BE2C (cell line): ENCODE measurements around the gene CREG2.

Experiments
- DNase-seq: peaks from one replicate; pipeline ENCODE4 v3.0.0-alpha.2; 2020
- H3K27me3 ChIP-seq: fragments of 250-450 bp; sonication (Bioruptor Pico); 2 replicates; pipeline ENCODE4 v1.5.1; 2020; ENCODE audit warnings: mild to moderate bottlenecking
- H3K36me3 ChIP-seq: fragments of 250-450 bp; sonication (Bioruptor Pico); 2 replicates; pipeline ENCODE4 v1.5.1; 2020; ENCODE audit warnings: mild to moderate bottlenecking
- H3K4me1 ChIP-seq: fragments of 250-450 bp; sonication (Bioruptor Pico); 2 replicates; pipeline ENCODE4 v1.5.1; 2020
- H3K4me3 ChIP-seq: 2 replicates; pipeline ENCODE4 v1.5.1; 2011; ENCODE audit warnings: low read depth, low read length
- H3K9me3 ChIP-seq: fragments of 250-450 bp; sonication (Bioruptor Pico); 2 replicates; pipeline ENCODE4 v1.5.1; 2020
- TF ChIP-seq, protein P1 (sequence below): IDR thresholded peaks from 2 replicates; pipeline ENCODE4 v1.5.1; 2012; ENCODE audit warnings: mild to moderate bottlenecking, low read depth, low read length

The CREG2 gene

DNA sequence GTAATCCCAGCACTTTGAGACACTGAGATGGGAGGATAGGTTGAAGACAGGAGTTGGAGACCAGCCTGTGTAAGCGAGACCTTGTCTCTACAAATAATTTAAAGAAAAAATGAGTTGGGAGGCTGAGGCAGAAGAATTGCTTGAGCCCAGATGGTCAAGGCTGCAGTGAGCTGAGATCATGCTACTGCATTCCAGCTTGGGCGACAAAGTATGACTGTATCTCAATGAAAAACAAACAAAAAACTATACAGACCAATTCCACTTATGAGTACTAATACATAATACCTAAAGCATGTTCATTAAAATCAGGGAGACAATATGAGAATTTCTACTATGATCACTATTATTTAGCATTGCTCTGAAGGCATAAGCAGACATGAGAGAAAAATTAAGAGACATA is 91.4 kb downstream of the CREG2 start:
- TF ChIP-seq, protein P1, sequence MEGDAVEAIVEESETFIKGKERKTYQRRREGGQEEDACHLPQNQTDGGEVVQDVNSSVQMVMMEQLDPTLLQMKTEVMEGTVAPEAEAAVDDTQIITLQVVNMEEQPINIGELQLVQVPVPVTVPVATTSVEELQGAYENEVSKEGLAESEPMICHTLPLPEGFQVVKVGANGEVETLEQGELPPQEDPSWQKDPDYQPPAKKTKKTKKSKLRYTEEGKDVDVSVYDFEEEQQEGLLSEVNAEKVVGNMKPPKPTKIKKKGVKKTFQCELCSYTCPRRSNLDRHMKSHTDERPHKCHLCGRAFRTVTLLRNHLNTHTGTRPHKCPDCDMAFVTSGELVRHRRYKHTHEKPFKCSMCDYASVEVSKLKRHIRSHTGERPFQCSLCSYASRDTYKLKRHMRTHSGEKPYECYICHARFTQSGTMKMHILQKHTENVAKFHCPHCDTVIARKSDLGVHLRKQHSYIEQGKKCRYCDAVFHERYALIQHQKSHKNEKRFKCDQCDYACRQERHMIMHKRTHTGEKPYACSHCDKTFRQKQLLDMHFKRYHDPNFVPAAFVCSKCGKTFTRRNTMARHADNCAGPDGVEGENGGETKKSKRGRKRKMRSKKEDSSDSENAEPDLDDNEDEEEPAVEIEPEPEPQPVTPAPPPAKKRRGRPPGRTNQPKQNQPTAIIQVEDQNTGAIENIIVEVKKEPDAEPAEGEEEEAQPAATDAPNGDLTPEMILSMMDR = no peak
- H3K27me3 ChIP-seq = no peaks in the 10 kb centered on the region
- H3K4me3 ChIP-seq = no peak overlapping the region
- H3K9me3 ChIP-seq = no peaks in the 10 kb centered on the region
- H3K36me3 ChIP-seq = no peaks in the 10 kb centered on the region
- H3K4me1 ChIP-seq = no peaks in the 10 kb centered on the region
- no peak for DNase-seq
